Subcutaneous adipose tissue (tissue), 4 donors: ENCODE data around the gene PSMD4. TPM values are rescaled to one million over a fixed set of nuclear protein-coding genes. Genes with fewer than 3 reads are reported as not detected.

Source experiments
- total RNA-seq, 4 donors: library from RNA; depleted of rRNA; stranded (reverse); fragments of >200 nt; gene quantifications; one replicate each; pipeline ENCODE4 v1.1.0, GENCODE V29; 2016
- TF ChIP-seq, protein P1 (sequence below): fragments of 450-650 bp; IDR thresholded peaks from one replicate; pipeline ENCODE4 v1.5.1; 2016; ENCODE audit warnings: low read depth, mild to moderate bottlenecking, control low read depth, antibody characterized with exemption, moderate library complexity

The PSMD4 gene
- total RNA-seq, 4 donors from 2014 or later: 113 to 200 (median 160) TPM

DNA sequence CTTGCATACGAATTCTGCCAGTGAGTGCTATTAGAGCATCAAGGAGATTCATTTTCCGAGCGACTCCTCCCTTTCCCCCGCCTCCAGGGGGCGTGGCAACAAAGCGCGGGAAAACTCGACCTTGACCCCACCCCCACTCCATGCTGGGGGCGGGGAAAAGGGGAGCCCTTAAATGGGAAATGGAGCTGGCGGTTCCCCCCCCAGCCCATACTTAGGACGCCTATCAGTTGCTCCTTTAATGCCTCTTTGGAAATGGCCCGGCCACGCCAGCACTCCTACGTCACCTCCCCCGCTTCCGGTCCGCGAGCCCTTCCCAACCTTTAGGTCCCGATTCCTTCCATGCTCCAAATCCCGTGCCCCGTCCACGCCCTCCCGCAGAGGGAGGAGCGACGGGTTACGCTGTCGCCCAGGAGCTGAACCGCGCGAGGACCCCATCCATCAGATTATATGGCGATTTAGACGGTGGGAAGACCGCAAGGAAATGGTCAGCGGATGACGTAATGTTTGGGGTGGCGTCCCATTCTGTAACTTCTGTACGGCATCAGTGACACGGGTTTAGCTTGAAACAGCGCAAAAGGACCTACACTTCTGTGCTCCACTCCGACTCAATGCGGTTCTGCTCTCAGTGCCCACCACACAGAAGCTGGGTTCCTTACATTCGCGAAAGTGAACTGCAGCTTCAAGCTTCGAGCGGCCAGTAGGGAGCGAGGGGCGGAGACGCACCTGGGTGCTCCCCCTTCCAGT is 26.9 kb downstream of the PSMD4 start:
- TF ChIP-seq, protein P1, sequence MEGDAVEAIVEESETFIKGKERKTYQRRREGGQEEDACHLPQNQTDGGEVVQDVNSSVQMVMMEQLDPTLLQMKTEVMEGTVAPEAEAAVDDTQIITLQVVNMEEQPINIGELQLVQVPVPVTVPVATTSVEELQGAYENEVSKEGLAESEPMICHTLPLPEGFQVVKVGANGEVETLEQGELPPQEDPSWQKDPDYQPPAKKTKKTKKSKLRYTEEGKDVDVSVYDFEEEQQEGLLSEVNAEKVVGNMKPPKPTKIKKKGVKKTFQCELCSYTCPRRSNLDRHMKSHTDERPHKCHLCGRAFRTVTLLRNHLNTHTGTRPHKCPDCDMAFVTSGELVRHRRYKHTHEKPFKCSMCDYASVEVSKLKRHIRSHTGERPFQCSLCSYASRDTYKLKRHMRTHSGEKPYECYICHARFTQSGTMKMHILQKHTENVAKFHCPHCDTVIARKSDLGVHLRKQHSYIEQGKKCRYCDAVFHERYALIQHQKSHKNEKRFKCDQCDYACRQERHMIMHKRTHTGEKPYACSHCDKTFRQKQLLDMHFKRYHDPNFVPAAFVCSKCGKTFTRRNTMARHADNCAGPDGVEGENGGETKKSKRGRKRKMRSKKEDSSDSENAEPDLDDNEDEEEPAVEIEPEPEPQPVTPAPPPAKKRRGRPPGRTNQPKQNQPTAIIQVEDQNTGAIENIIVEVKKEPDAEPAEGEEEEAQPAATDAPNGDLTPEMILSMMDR: no peak

GRCh38 chr1:151281969-151282882 is 27.7 kb downstream of the PSMD4 start, which contains the start of gene ZNF687:
TSS of gene ZNF687 (plus strand) at chr1:151282299. CDS start at chr1:151286292, 3,993 bp downstream.
- TF ChIP-seq, protein P1: no peak

DNA sequence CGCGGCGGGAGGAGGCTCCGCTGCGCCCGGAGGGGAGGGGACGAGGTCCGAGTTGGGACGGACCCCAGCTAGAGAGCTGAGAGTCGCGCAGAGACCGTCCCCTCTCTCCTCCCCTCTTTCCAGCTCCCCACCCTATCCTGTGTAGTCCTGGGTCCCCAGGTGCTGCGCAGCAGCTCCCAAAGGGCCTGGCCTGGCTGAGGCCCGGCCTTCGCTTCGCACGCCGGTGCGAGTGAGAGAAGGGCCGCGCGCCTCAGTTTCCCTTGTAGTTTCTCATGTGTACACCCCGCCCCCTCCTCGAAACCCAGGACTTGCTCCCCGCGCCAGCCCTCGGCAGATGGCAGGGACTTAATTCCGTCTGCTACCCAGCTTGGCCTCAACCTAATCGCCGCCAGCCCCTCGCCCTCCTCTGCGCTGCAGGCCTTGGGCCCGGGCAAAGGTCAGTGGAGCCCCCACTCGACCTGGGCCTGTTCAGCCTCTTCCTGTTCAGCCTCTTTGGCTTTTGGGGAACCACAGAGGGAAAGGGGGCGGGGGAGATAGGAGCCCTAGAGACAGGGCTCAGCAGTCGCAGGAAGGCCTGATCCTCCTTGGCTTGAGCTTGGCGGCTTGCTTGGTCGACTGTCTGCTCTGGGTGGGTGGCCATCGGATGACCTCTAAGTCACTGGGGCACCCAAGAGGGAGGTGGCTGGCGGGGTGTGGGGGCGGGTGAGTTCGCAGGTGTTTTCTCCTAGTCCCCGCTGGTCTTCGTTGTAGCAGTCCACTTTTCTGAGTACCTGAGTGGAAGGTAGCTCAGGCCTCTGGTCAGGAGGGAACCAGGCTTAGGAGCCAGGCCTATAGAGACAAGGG is 28.6 kb downstream of the PSMD4 start:
- TF ChIP-seq, protein P1: no peak

GRCh38 chr1:151284013-151284577 is 29.6 kb downstream of the PSMD4 start:
- TF ChIP-seq, protein P1: no peak

- TF ChIP-seq, protein P1: no peak
These were observed 32.2 kb downstream of the PSMD4 start for GRCh38 chr1:151286619-151287340.

DNA sequence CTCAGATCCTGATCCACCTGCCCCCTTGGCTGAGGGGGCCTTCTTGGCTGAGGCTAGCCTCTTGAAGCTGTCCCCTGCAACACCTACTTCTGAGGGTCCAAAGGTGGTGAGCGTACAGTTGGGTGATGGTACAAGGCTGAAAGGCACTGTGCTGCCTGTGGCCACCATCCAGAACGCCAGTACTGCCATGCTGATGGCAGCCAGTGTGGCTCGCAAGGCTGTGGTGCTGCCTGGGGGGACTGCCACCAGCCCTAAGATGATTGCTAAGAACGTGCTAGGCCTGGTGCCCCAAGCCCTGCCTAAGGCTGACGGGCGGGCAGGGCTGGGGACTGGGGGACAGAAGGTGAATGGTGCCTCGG is 32.8 kb downstream of the PSMD4 start:
- TF ChIP-seq, protein P1: no peak
